LNCAP (cell line): Measurements from ENCODE around the gene MRPL47.

Experiments
- CTCF ChIP-seq: fragments of 450-650 bp; IDR thresholded peaks from 2 replicates; pipeline ENCODE4 v1.5.1; 2017; ENCODE audit warnings: mild to moderate bottlenecking

MRPL47 gene

GRCh38 chr3:179604321-179605078 lies at the start of gene MRPL47, which contains the start of gene NDUFB5:
MRPL47 (minus strand) TSS chr3:179604638; CDS start chr3:179604624, 14 bp downstream.
NDUFB5 (plus strand) TSS chr3:179604794; CDS start chr3:179604816, 22 bp downstream.
- no peak for TF ChIP-seq CTCF

- TF ChIP-seq CTCF, result no peak; the same call in 1 of the 2 replicates
Measured at GRCh38 chr3:179653096-179653797, 48.8 kb upstream of the MRPL47 start.

- no peak for TF ChIP-seq CTCF
Measured at GRCh38 chr3:179652447-179653095, 48.1 kb upstream of the MRPL47 start, which contains the start of gene USP13. USP13 (plus strand) TSS chr3:179653040; CDS start chr3:179653226, 186 bp downstream.

- TF ChIP-seq CTCF, result no peak
Measured at GRCh38 chr3:179651687-179652446, 47.4 kb upstream of the MRPL47 start.

GRCh38 chr3:179646177-179646576 lies 41.7 kb upstream of the MRPL47 start:
- no peak for TF ChIP-seq CTCF

- no peak for TF ChIP-seq CTCF
Measured at GRCh38 chr3:179642871-179643270, 38.4 kb upstream of the MRPL47 start.

GRCh38 chr3:179640469-179640868 lies 36.0 kb upstream of the MRPL47 start:
- TF ChIP-seq CTCF, result no peak
